ENCODE results near the gene INPP4B.

Gene INPP4B

GRCh38 chr4:142309772-142310171 lies 536.3 kb downstream of the INPP4B start:
- no peaks in the 10 kb centered on the region for H3F3A ChIP-seq (ENCODE audit: insufficient read depth, low read length)

GRCh38 chr4:142307857-142308256 lies 538.2 kb downstream of the INPP4B start:
- no peaks in the 10 kb centered on the region for H3K27me3 ChIP-seq (ENCODE audit: insufficient read depth, low read length)
- H3K4me2 ChIP-seq (ENCODE audit: low read length) = no peak overlapping the region
- H4K20me1 ChIP-seq (ENCODE audit: insufficient read depth, low read length) = no peaks in the 10 kb centered on the region
- H3K79me2 ChIP-seq (ENCODE audit: insufficient read depth, low read length) = no peaks in the 10 kb centered on the region
- no peak overlapping the region for H3K4me3 ChIP-seq (ENCODE audit: low read depth, low read length, poor library complexity, severe bottlenecking)
- no peak overlapping the region for H3K27ac ChIP-seq (ENCODE audit: low read depth, low read length, poor library complexity, severe bottlenecking)
- no peaks in the 10 kb centered on the region for H3K4me1 ChIP-seq (ENCODE audit: insufficient read depth, low read length, severe bottlenecking)
- H3K9me3 ChIP-seq (ENCODE audit: low read length) = no peaks in the 10 kb centered on the region
- H3K9ac ChIP-seq (ENCODE audit: low read length) = no peak overlapping the region
- no peak for TF ChIP-seq EZH2 (IDR thresholded peaks at IDR 0.05; ENCODE audit: borderline replicate concordance, low read length)
- no peaks in the 10 kb centered on the region for H3K9me2 ChIP-seq (ENCODE audit: low read depth, low read length)
- H3F3A ChIP-seq (ENCODE audit: insufficient read depth, low read length) = no peaks in the 10 kb centered on the region
- H3K36me3 ChIP-seq (ENCODE audit: insufficient read depth, low read length) = no peaks in the 10 kb centered on the region
- no peak overlapping the region for H2AFZ ChIP-seq (ENCODE audit: low read length)

More at GRCh38 chr4:142309772-142310171, 536.3 kb downstream of the INPP4B start:
- Histone ChIP-seq H2AFZ (ENCODE audit: low read length) (no peak overlapping the region), H4K20me1 (ENCODE audit: insufficient read depth, low read length) (no peaks in the 10 kb centered on the region), H3K27me3 (ENCODE audit: insufficient read depth, low read length) (no peaks in the 10 kb centered on the region), H3K4me3 (ENCODE audit: low read depth, low read length, poor library complexity, severe bottlenecking) (no peak overlapping the region), H3K4me2 (ENCODE audit: low read length) (no peak overlapping the region), H3K4me1 (ENCODE audit: insufficient read depth, low read length, severe bottlenecking) (no peaks in the 10 kb centered on the region), H3K9me3 (ENCODE audit: low read length) (no peaks in the 10 kb centered on the region), H3K9ac (ENCODE audit: low read length) (no peak overlapping the region), H3K79me2 (ENCODE audit: insufficient read depth, low read length) (no peaks in the 10 kb centered on the region), H3K27ac (ENCODE audit: low read depth, low read length, poor library complexity, severe bottlenecking) (no peak overlapping the region), H3K9me2 (ENCODE audit: low read depth, low read length) (no peaks in the 10 kb centered on the region), H3K36me3 (ENCODE audit: insufficient read depth, low read length) (no peaks in the 10 kb centered on the region)
- TF ChIP-seq EZH2 (IDR thresholded peaks at IDR 0.05; ENCODE audit: borderline replicate concordance, low read length) (no peak), CTCF (IDR thresholded peaks at IDR 0.05; ENCODE audit: low read length) (no peak)

- H4K20me1 ChIP-seq (ENCODE audit: insufficient read depth, low read length) = no peaks in the 10 kb centered on the region
- H3K79me2 ChIP-seq (ENCODE audit: insufficient read depth, low read length) = no peaks in the 10 kb centered on the region
- no peak overlapping the region for H3K27ac ChIP-seq (ENCODE audit: low read depth, low read length, poor library complexity, severe bottlenecking)
- no peaks in the 10 kb centered on the region for H3K9me3 ChIP-seq (ENCODE audit: low read length)
- no peaks in the 10 kb centered on the region for H3F3A ChIP-seq (ENCODE audit: insufficient read depth, low read length)
- H3K9me2 ChIP-seq (ENCODE audit: low read depth, low read length) = no peaks in the 10 kb centered on the region
- no peak overlapping the region for H3K4me2 ChIP-seq (ENCODE audit: low read length)
- H3K9ac ChIP-seq (ENCODE audit: low read length) = no peak overlapping the region
- H3K36me3 ChIP-seq (ENCODE audit: insufficient read depth, low read length) = no peaks in the 10 kb centered on the region
- H3K27me3 ChIP-seq (ENCODE audit: insufficient read depth, low read length) = no peaks in the 10 kb centered on the region
- no peaks in the 10 kb centered on the region for H3K4me1 ChIP-seq (ENCODE audit: insufficient read depth, low read length, severe bottlenecking)
- no peak overlapping the region for H3K4me3 ChIP-seq (ENCODE audit: low read depth, low read length, poor library complexity, severe bottlenecking)
- no peak for TF ChIP-seq CTCF (IDR thresholded peaks at IDR 0.05; ENCODE audit: low read length)
- TF ChIP-seq EZH2 (IDR thresholded peaks at IDR 0.05; ENCODE audit: borderline replicate concordance, low read length) = no peak
- H2AFZ ChIP-seq (ENCODE audit: low read length) = no peak overlapping the region
Observed at GRCh38 chr4:142297313-142297712, 548.8 kb downstream of the INPP4B start.

GRCh38 chr4:142293536-142293935 lies 552.6 kb downstream of the INPP4B start:
- no peaks in the 10 kb centered on the region for H3K4me1 ChIP-seq (ENCODE audit: insufficient read depth, low read length, severe bottlenecking)
- H3K27ac ChIP-seq (ENCODE audit: low read depth, low read length, poor library complexity, severe bottlenecking) = no peak overlapping the region
- no peak overlapping the region for H3K4me3 ChIP-seq (ENCODE audit: low read depth, low read length, poor library complexity, severe bottlenecking)
- H3K4me2 ChIP-seq (ENCODE audit: low read length) = no peak overlapping the region
- H3K36me3 ChIP-seq (ENCODE audit: insufficient read depth, low read length) = no peaks in the 10 kb centered on the region
- no peaks in the 10 kb centered on the region for H4K20me1 ChIP-seq (ENCODE audit: insufficient read depth, low read length)
- H3K27me3 ChIP-seq (ENCODE audit: insufficient read depth, low read length) = no peaks in the 10 kb centered on the region
- TF ChIP-seq EZH2 (IDR thresholded peaks at IDR 0.05; ENCODE audit: borderline replicate concordance, low read length) (no peak), CTCF (IDR thresholded peaks at IDR 0.05; ENCODE audit: low read length) (no peak)
- H2AFZ ChIP-seq (ENCODE audit: low read length) = no peak overlapping the region
- no peak overlapping the region for H3K9ac ChIP-seq (ENCODE audit: low read length)
- no peaks in the 10 kb centered on the region for H3K9me3 ChIP-seq (ENCODE audit: low read length)
- no peaks in the 10 kb centered on the region for H3F3A ChIP-seq (ENCODE audit: insufficient read depth, low read length)
- no peaks in the 10 kb centered on the region for H3K79me2 ChIP-seq (ENCODE audit: insufficient read depth, low read length)
- H3K9me2 ChIP-seq (ENCODE audit: low read depth, low read length) = no peaks in the 10 kb centered on the region
